Stimulated activated CD4-positive, alpha-beta T cell treated with anti-CD3 and anti-CD28 coated beads, Interleukin-4, amount 100 ng/mL, for 1 hour (primary cell): ENCODE measurements around the gene KMT2E.

Experiments
- DNase-seq: peaks from one replicate; pipeline ENCODE4 v3.0.0-alpha.2; 2020

The KMT2E gene

DNA sequence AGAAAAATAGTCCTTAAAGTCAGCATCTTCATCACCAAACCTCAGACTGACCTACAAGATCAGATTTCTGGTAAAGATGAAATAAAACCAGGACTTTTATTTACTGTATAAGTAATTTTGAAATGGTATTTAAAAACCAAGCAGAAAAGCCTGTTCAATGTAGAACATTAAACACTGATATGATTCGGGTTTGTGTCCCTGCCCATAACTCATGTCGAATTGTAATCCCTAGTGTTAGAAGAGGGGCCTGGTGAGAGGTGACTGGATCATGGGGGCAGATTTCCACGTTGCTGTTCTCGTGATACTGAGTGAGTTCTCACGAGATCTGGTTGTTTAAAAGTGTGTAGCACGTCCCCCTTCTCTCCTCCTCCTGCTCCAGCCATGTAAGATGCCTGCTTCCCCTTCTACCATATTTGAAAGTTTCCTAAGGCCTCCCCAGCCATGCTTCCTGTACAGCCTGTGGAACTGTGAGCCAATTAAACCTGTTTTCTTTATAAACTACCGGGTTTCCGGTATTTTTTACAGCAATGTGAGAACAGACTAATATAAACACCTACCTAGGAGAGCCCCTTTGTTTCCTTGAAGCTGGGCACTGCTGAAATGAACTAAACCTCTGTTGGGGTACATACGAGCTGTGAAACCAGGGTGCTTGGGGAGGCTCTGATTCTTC, 120.1 kb downstream of the KMT2E start:
- DNase-seq = no peak

DNA sequence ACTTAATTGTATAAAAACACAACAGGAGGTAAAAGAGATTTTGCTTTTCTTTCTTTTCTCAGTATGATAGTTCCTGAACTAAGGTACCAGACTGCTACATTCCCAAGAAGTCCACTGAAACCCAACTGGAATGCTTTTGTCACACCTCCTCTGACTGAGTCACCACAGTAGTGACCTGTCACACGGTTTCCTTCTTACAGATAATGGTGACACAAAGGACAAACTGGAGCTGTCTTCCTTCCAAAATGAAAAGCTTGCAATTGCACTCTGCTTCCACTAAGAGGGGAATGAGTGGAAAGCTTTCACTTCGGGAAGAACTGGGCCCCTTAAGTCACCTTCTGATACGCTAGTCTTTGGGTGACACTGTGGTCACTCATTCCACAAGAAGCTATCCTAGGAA, 122.2 kb downstream of the KMT2E start:
- no peak for DNase-seq

DNA sequence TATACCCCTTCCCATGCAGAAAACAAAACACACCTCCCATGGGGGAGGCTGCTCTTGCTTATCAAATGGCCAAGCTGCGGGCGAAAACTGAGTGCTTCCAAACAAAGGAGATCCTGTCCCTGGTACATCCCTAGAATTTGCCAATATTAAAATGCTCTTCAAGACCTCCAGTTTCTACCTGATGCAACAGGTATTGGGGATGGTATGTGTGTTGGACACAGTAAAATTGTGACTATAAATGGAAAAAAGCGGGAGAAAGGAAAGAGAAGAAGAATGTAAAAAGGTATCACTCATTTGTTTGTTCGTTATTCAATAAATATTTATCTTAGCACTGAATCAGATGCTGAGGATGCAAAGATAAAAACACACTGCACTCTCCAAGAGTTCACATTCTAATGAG, 123.9 kb downstream of the KMT2E start:
- DNase-seq = no peak

DNA sequence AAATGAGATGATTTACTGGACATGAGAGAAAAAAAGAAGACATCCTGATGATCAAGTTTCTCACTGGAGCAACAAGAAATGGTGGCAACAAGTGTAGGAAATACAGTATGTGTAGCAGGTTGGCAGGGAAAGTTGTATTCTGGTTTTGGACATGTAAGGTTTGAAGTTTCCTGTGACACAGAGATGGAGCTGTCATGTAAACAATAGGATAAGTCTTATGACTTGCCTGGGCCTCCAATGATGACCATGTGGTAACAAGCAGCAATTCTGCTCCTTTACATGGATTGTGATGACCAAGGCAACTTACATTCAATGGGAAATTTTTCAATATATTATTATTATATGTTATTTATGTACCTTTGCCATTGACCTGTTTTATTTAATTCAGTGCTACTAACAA, 125.4 kb downstream of the KMT2E start:
- no peak for DNase-seq

DNA sequence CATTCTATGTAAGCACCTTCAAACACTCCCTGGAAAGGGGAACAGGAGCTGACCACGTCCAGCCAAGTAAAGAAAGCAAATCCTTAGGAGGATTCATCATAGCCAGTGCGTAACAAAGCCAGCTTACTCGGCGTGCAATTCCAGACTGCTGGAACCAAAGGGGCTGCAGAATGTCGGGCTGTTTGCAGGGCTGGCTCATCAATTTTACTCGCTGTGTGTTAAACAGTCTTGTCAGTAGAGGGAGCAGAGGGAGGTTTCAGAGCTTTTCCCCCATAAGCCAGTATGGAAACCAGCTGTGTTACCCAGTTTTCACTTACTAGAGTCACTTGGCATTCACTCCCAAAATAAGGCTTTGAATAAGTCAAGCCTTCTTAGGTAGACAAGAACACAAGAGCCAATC, 127.1 kb downstream of the KMT2E start:
- no peak for DNase-seq

DNA sequence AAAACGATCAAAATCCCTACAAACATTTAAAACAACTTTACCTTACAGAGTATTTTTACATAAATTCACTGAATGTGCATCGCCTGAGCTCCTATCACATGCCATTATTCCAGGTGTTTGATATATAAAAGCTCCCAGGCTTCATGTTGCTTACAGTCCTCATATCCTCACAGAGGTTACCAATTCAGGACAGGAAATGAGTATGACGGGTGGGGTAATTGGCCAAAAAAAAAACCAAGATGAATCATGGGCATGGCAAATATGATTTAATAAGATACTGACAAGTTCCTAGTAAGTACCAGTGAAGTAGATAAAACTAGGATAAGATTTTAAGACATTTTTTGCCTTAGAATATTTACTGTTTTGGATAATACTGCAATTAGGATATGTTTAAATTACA, 135.8 kb downstream of the KMT2E start:
- DNase-seq = no peak

- no peak for DNase-seq
Observed at GRCh38 chr7:105151152-105151551, 137.1 kb downstream of the KMT2E start.

- no peak for DNase-seq
Observed at GRCh38 chr7:105153531-105153930, 139.5 kb downstream of the KMT2E start.

DNA sequence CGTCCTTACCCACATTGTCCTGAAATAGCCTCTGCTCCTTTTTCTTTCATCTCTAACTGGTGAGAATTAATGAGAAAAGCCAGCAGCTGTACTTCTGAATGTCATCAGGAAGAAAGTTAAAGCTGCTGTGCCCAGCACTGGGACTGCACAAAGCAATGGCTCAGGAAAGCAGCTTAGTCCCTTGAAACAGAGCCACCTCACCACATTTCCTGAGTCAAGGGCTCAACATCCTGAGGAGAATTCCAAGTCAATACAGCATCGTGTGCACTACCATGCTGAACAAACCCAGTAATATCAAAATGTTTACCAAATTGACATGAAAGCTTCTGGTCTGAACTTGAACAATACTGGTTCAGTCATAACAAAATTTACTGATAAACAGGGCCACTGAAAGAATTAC, 140.1 kb downstream of the KMT2E start:
- DNase-seq = no peak

- DNase-seq = no peak
Observed at GRCh38 chr7:105156731-105157130, 142.7 kb downstream of the KMT2E start.

DNA sequence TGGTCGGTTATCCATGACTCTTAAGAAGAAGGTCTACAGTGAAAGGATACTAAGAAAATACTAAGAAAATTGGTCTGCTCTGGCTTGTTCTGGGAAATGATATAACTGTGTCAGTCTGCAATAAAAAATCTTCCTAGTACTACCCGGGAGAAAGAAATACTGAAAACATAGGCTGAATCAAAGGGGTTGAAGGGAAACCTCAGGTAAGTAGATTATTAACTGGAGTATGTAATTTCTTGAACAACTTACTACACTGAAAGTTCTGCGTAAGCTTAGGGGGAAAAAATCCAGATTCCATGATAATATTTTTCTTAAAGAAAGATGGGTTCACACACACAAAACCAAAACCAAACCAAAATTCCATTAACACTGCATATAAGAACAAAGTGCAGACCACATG, 143.3 kb downstream of the KMT2E start:
- no peak for DNase-seq

DNA sequence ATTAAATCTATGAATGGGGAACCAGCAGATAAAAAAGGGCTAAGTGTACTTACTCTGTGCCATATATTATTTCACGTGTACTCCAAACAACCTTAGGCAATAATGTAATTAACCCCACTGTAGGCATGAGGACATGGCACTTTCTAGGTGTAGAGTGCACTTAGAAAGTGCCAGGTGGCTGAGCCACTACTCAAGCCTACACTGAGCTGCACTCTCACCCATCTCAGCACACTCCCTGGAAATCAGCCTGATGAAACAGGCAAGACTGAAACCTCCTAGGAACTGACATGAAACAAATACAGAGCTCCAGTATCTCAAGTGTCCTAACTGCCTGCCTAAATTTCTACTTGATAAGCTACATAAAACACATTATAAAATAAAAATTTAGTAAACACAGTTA, 147.4 kb downstream of the KMT2E start:
- no peak for DNase-seq
